Measurements from ENCODE around the gene GPD2. TPM values are rescaled to one million over a fixed set of nuclear protein-coding genes. Genes with fewer than 3 reads are reported as not detected.
"Not testable (repeated sequence)": the region's sequence is repeated elsewhere in the genome, so short reads cannot be mapped to it uniquely, and the experiment has no call there.

Gene GPD2
- total RNA-seq, 2 donors from 2014 or later: 14.8 to 16.6 TPM

DNA sequence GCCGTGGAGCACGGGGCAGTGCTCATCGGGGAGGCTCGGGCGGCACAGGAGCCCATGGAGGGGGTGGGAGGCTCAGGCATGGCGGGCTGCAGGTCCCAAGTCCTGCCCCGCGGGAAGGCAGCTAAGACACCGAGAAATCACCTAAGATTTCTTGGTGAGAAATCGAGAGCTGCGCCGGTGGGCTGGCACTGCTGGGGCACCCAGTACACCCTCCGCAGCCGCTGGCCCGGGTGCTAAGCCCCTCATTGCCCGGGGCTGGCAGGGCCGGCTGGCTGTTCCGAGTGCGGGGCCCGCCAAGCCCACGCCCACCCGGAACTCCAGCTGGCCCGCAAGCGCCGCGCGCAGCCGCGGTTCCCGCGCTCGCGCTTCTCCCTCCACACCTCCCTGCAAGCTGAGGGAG lies 181.9 kb downstream of the GPD2 start:
- intact Hi-C loops (cut with DNase I): loop anchor here in 1 of 2 donors (5.0 kb wide), 1 partner anchor 189 kb away; no protein-coding TSS in a partner anchor
- not testable (repeated sequence) for DNase-seq (ENCODE audit: low spot score)

DNA sequence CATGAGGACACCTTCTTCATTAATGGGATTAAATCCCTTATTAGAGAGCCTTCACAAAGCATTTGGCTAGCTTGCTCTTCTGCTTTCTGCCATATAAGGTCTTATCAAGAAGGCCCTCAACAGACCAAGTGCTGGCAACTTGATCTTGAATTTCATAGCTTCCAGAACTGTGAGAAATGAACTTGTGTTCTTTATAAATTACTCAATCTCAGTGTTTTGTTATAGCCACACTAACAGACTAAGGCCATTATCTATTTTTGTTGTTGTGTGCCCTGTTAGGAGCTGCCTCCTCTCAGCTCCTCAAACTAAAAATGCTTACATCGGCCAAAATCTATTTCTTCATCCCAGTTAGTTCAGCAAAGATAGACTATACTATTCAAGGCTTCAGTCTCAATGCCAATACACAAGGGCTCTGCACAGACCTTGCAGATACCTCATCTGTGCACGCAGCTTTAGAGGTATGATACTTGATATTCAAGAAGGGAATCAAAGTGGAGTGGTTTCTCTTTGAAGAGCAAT lies 182.9 kb downstream of the GPD2 start:
- no peak for DNase-seq (ENCODE audit: low spot score)
- intact Hi-C loops (cut with DNase I): loop anchor here in 1 of 2 donors (5.0 kb wide), 1 partner anchor 188 kb away; no protein-coding TSS in a partner anchor

DNA sequence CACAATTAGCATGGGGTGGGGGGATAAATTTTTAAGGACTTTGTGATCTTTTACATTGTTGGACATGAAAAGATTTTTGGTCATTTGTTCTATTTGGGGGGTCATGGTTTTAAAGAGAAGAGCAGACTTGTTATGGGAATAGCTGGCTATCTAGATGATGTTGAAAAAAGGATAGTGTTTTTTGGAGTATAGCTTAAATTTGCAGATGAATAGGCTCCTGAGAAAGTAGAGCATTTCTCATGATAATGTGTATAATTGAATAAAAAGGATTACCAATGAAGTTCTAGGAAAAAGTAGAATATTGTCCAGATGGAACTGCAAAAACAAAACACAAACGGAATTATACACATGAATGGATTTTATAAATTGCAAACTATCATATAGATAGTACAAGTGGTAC lies 186.3 kb downstream of the GPD2 start:
- no peak for DNase-seq (ENCODE audit: low spot score)
- intact Hi-C loops (cut with DNase I): no loop called here

DNA sequence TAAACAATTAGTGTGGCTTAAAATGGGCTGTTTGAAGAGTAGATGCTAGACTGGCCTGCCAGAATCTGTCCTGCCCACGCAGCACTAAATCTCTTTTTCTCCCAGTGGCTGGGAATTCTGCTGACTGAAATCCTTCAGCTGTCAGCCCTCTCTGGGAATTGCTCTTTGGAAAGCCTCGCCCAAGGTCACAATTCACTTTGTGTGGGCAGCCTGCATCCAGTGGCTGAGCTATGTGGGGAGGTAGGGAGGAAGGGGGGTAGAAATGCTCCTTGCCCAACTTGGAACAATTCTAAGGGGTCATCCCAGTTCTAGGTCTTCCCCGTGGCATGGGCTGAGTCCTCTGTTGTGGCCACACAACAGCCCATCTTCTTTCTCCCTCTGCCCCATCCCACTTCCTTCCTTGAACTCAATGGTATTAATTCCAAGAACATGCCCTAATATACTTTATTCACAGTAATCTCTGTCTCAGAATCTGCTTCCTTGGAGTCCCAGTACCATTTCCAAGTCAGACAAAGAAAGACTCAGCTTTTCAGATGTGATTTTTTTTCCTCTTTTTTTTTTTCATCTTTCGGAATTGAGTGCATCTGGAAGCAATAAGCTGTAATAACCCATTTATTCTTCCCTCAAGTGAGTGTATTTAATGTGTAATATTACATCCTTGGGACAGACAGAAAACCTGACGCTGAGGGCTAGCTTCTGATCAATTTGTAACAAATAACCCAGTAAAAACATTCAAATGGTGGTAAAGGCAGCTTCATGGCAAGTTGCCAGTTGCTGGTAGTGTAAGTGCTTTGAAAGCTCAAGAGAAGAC lies 189.4 kb downstream of the GPD2 start:
- intact Hi-C loops (cut with DNase I): no loop called here
- no peak for DNase-seq (ENCODE audit: low spot score)

DNA sequence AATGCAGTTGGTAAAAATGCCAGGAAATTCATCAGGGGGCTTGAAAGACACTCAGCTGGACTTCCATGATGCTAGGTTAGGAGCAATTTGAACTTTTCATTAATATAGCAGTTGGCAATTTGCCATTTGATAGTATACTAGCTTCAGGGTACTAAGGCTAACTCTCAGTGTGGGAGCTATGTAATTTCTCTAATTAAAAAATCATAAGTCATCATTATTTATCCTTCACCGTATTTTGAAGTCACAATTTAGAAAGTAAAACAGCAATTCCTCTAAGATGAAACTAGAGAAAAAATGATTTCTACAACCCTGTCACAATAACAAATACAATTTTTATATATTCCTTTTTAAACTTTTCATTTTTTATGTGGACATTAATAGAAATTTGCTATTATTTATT lies 190.8 kb downstream of the GPD2 start:
- intact Hi-C loops (cut with DNase I): no loop called here
- DNase-seq (ENCODE audit: low spot score): no peak

- no peak for DNase-seq (ENCODE audit: low spot score)
- intact Hi-C loops (cut with DNase I): no loop called here
Measured at GRCh38 chr2:156630579-156631337, 194.6 kb downstream of the GPD2 start.

GRCh38 chr2:156635646-156636045 lies 199.5 kb downstream of the GPD2 start:
- DNase-seq (ENCODE audit: low spot score): no peak
- intact Hi-C loops (cut with DNase I): no loop called here

Other genes with a start within 250 kb of the GPD2 start
- 10 to 100 TPM in 1 of 2 donors, 1 to 10 TPM in 1; 7.8 to 15.5 TPM for gene NR4A2, start 103.7 kb upstream of the GPD2 start, total RNA-seq

Data from posterior vena cava (tissue), 2 donors.